Raji (cell line): ENCODE measurements around the gene NFE2.

Experiments
- POLR2A ChIP-seq: IDR thresholded peaks from 2 replicates; pipeline ENCODE4 v1.6.1; 2011; ENCODE audit warnings: low read depth, low read length, control low read depth; ENCODE audit not compliant: insufficient read depth

The NFE2 gene

GRCh38 chr12:54273981-54274380 is 26.8 kb downstream of the NFE2 start:
- no peak for TF ChIP-seq POLR2A

- TF ChIP-seq POLR2A, result no peak
These were observed 28.6 kb downstream of the NFE2 start for GRCh38 chr12:54272214-54272613.

- TF ChIP-seq POLR2A, result no peak
These were observed 30.5 kb downstream of the NFE2 start for GRCh38 chr12:54270345-54270744.

GRCh38 chr12:54266852-54267251 is 34.0 kb downstream of the NFE2 start:
- no peak for TF ChIP-seq POLR2A

GRCh38 chr12:54265364-54265812 is 35.4 kb downstream of the NFE2 start:
- TF ChIP-seq POLR2A, result no peak

- TF ChIP-seq POLR2A, result no peak
These were observed 38.4 kb downstream of the NFE2 start for GRCh38 chr12:54262403-54262925.

- no peak for TF ChIP-seq POLR2A
These were observed 38.9 kb downstream of the NFE2 start for GRCh38 chr12:54261815-54262402.

- no peak for TF ChIP-seq POLR2A
These were observed 41.4 kb downstream of the NFE2 start for GRCh38 chr12:54259194-54260011.

GRCh38 chr12:54258201-54258681 is 42.6 kb downstream of the NFE2 start:
- TF ChIP-seq POLR2A, result no peak

GRCh38 chr12:54257332-54257731 is 43.5 kb downstream of the NFE2 start:
- TF ChIP-seq POLR2A, result no peak

GRCh38 chr12:54253240-54253639 is 47.6 kb downstream of the NFE2 start:
- TF ChIP-seq POLR2A, result no peak

- no peak for TF ChIP-seq POLR2A
These were observed 49.0 kb downstream of the NFE2 start for GRCh38 chr12:54251667-54252284.

- no peak for TF ChIP-seq POLR2A
These were observed 51.3 kb downstream of the NFE2 start for GRCh38 chr12:54249489-54249888.

GRCh38 chr12:54246011-54246641 is 54.7 kb downstream of the NFE2 start:
- TF ChIP-seq POLR2A, result no peak
